COLO829 (cell line): Measurements from ENCODE around the gene CCL11.
"Not testable (repeated sequence)": the region's sequence is repeated elsewhere in the genome, so short reads cannot be mapped to it uniquely, and the experiment has no call there.

Experiments used
- DNase-seq: peaks from one replicate; pipeline ENCODE4 v3.0.0; 2012; ENCODE audit warnings: low spot score

The CCL11 gene

DNA sequence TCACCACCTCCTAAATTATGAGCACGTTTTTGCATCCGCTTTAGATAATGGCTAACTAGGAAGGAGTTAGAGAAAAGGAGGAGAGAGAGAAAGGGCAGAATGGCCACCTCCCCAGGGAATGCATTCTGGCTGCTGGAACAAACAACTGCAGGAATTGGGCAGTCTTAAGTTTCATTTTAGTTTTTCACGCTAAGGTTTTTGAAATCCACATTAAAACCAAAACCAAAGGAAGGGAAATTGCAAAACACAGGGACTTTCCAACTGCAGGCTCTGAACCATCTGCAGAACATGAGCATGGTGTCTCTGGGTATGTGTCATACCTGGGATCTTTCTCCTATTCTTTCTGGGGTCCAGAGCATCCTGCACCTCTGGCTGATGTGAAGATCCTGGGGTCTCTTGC lies 21.6 kb downstream of the CCL11 start:
- DNase-seq, result no peak

GRCh38 chr17:34308371-34308770 lies 22.8 kb downstream of the CCL11 start:
- DNase-seq, result no peak

DNA sequence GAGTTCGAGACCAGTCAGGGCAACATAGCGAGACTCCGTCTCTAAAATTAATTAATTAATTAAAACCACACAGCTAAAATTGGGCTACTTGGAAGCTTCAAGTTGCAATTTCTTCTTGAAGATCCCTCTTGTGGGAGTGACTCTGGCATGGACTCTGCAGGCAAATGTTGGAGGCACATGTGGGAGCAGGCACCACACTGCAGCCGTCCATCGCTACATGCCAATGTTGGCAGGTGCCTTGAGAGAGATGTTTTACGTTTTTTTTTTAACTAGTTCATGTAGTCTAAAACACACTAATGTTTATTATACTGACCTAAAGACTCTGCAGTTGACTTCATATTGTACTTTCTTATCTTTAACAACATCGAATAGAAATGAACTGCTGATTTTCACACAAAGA lies 25.7 kb downstream of the CCL11 start:
- DNase-seq, result no peak

GRCh38 chr17:34312080-34312479 lies 26.5 kb downstream of the CCL11 start:
- DNase-seq, result no peak

GRCh38 chr17:34313164-34313563 lies 27.6 kb downstream of the CCL11 start:
- DNase-seq, result no peak

DNA sequence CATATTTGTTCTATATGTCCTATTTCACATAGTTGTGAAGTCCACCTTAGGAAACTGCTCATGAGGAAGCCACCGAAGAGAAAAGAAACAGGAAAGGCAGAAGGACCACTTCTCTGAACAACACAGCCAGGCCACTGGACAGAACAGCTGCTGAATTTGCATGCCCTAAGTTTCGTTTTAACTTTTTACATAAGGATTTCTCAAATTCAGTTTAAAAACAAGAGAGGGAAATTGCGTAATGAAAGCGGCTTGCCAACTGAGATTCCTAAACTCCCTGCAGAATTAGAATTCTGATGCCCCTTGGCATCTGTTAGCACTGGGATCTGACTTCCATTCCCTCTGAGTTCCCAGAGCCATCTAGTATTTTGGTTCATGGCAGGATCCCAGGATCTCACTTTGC lies 28.7 kb downstream of the CCL11 start:
- DNase-seq, result no peak

DNA sequence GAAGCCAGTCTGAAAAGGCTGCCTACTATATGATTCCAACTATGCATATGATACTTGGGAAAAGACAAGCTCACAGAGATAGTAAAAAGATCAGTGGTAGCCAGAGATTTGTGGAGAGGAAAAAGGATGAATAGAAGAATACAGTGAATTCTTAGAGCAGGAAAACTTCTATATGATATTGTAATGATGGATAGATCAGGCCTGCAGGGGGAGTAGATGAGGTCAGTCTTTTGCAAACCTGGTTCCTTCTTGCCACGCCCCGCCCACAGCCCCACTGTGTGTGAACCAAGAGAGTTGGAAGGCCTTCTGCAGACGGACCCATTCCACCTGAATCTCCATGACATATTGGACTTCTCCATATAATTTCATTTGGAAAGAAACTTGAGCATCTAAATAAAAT lies 32.9 kb downstream of the CCL11 start:
- no peak for DNase-seq

- DNase-seq, result no peak
Observed at GRCh38 chr17:34319039-34319483, 33.5 kb downstream of the CCL11 start, which contains the start of gene CCL8. Gene CCL8 (plus strand): TSS chr17:34319435. CDS start chr17:34319502, 67 bp downstream.

DNA sequence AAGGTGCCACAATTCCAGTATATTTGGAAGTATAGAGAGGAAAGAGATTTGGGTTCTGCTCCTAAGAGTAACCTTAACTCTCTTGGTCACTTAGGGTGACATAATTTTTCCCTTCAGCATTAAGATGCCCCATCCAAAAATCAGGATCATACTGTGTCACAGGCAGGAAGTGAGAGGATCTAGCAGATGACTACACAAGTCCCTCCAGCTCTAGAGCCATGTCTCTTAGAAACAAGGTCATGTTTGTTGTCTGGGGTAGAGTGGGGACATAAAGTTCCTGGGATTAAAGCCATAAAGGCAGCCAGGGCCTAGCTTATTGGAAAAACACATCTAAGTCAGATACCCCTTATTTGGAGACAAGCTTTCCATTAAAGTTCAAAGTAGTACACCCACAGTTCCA lies 36.4 kb downstream of the CCL11 start:
- no peak for DNase-seq

GRCh38 chr17:34327580-34327979 lies 42.0 kb downstream of the CCL11 start:
- not testable (repeated sequence) for DNase-seq

DNA sequence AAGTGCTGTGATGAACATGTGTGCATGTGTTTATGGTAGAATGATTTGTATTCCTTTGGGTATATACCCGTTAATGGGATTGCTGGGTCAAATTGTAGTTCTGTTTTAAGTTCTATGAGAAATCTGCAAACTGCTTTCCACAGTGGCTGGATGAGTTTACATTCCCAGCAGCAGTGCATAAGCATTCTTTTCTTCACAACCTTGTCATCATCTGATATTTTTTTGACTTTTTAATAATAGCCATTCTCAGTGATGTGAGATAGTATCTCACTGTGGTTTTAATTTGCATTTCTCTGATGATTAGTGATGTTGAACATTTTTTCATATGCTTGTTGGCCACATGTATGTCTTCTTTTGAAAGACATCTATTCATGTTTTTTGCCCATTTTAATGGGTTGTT lies 52.2 kb downstream of the CCL11 start:
- DNase-seq, result no peak
